Mesenchymal stem cell (in vitro differentiated cells and primary cell): Measurements from ENCODE around the gene LPCAT3.
"Not testable (repeated sequence)": the region's sequence is repeated elsewhere in the genome, so short reads cannot be mapped to it uniquely, and the experiment has no call there.

ENCODE experiments used
- DNase-seq: peaks from one replicate; pipeline ENCODE4 v3.0.0-alpha.2; 2013
- H2AFZ ChIP-seq: one replicate; pipeline ENCODE4 v1.6.1; 2013; ENCODE audit warnings: low read depth, mild to moderate bottlenecking, control low read depth, inconsistent platforms, low read length, moderate library complexity
- H2AK5ac ChIP-seq: 2 replicates; pipeline ENCODE4 v1.6.1; 2013; ENCODE audit warnings: low read length, moderate library complexity, mild to moderate bottlenecking, inconsistent platforms; ENCODE audit not compliant: severe bottlenecking
- H2BK120ac ChIP-seq: one replicate; pipeline ENCODE4 v1.6.1; 2013; ENCODE audit warnings: low read depth, mild to moderate bottlenecking, inconsistent platforms, low read length, moderate library complexity
- H2BK12ac ChIP-seq, 2 experiments: one replicate each; pipeline ENCODE4 v1.6.1; 2013; ENCODE audit warnings: inconsistent platforms in 2 of 2, low read length in 2 of 2, mild to moderate bottlenecking in 2 of 2, moderate library complexity in 2 of 2, control low read depth in 1 of 2
- H2BK15ac ChIP-seq: one replicate; pipeline ENCODE4 v1.6.1; 2013; ENCODE audit warnings: mild to moderate bottlenecking, low read depth, inconsistent platforms; ENCODE audit not compliant: poor library complexity, severe bottlenecking
- H2BK5ac ChIP-seq: 2 replicates; pipeline ENCODE4 v1.6.1; 2013; ENCODE audit warnings: low read depth, mild to moderate bottlenecking, low read length, control low read depth, inconsistent platforms; ENCODE audit not compliant: poor library complexity, severe bottlenecking
- H3K14ac ChIP-seq, 2 experiments: one replicate each; pipeline ENCODE4 v1.6.1; 2013; ENCODE audit warnings: inconsistent platforms in 2 of 2, low read length in 2 of 2, control low read depth in 1 of 2, mild to moderate bottlenecking in 1 of 2, moderate library complexity in 1 of 2
- H3K18ac ChIP-seq, 2 experiments: one replicate each; pipeline ENCODE4 v1.6.1; 2013; ENCODE audit warnings: inconsistent platforms in 2 of 2, low read length in 2 of 2, control low read depth in 1 of 2, low read depth in 1 of 2, mild to moderate bottlenecking in 1 of 2
- H3K23ac ChIP-seq, 2 experiments: one replicate each; pipeline ENCODE4 v1.6.1; 2013; ENCODE audit warnings: inconsistent platforms in 2 of 2, low read length in 2 of 2, mild to moderate bottlenecking in 2 of 2, moderate library complexity in 2 of 2, control low read depth in 1 of 2
- H3K27ac ChIP-seq: 2 replicates; pipeline ENCODE4 v1.5.1; 2013; ENCODE audit warnings: mild to moderate bottlenecking, moderate library complexity, low read length, control low read depth, inconsistent platforms; ENCODE audit not compliant: poor library complexity, severe bottlenecking
- H3K27me3 ChIP-seq, 2 experiments: 2 replicates each; pipeline versions ENCODE4 v1.6.1 to v1.7.0; 2013; ENCODE audit warnings: low read length in 2 of 2, mild to moderate bottlenecking in 2 of 2, moderate library complexity in 2 of 2, control low read depth in 1 of 2, inconsistent platforms in 1 of 2; ENCODE audit not compliant: control insufficient read depth in 1 of 2, insufficient read depth in 1 of 2
- H3K36me3 ChIP-seq, 2 experiments: 2 replicates each; pipeline versions ENCODE4 v1.6.1 to v1.7.0; 2013; ENCODE audit warnings: low read length in 2 of 2, control low read depth in 1 of 2, inconsistent platforms in 1 of 2, low read depth in 1 of 2, mild to moderate bottlenecking in 1 of 2; ENCODE audit not compliant: insufficient read depth in 2 of 2, control insufficient read depth in 1 of 2
- H3K4ac ChIP-seq, 2 experiments: one replicate each; pipeline ENCODE4 v1.6.1; 2013; ENCODE audit warnings: inconsistent platforms in 2 of 2, low read length in 2 of 2, mild to moderate bottlenecking in 2 of 2, moderate library complexity in 2 of 2, control low read depth in 1 of 2, low read depth in 1 of 2
- H3K4me1 ChIP-seq: 2 replicates; pipeline ENCODE4 v1.6.1; 2013; ENCODE audit warnings: low read depth, low read length, control low read depth; ENCODE audit not compliant: control insufficient read depth, insufficient read depth
- H3K4me2 ChIP-seq: 2 replicates; pipeline ENCODE4 v1.6.1; 2013; ENCODE audit warnings: low read length, mild to moderate bottlenecking, inconsistent platforms; ENCODE audit not compliant: poor library complexity, severe bottlenecking
- H3K4me3 ChIP-seq, 2 experiments: 2 replicates each; pipeline versions ENCODE4 v1.5.1 to v1.7.0; 2013; ENCODE audit warnings: low read length in 2 of 2, mild to moderate bottlenecking in 2 of 2, control low read depth in 1 of 2, low read depth in 1 of 2; ENCODE audit not compliant: insufficient read depth in 1 of 2
- H3K79me1 ChIP-seq: replicated peaks from 2 replicates; pipeline ENCODE4 v1.6.1; 2013; ENCODE audit warnings: mild to moderate bottlenecking, control low read depth, low read length, inconsistent platforms; ENCODE audit not compliant: poor library complexity, severe bottlenecking
- H3K9ac ChIP-seq: 2 replicates; pipeline ENCODE4 v1.7.0; 2013; ENCODE audit warnings: mild to moderate bottlenecking, low read length, moderate library complexity
- H3K9me3 ChIP-seq: 2 replicates; pipeline ENCODE4 v1.7.0; 2013; ENCODE audit warnings: mild to moderate bottlenecking, low read length; ENCODE audit not compliant: control insufficient read depth
- H4K8ac ChIP-seq: one replicate; pipeline ENCODE4 v1.6.1; 2013; ENCODE audit warnings: inconsistent platforms, mild to moderate bottlenecking, low read length, moderate library complexity
- H4K91ac ChIP-seq: one replicate; pipeline ENCODE4 v1.6.1; 2013; ENCODE audit warnings: mild to moderate bottlenecking, low read length, inconsistent platforms
- WGBS: methylation state at CpG from one replicate; pipeline ENCODE4 v1.1.7; 2013; ENCODE audit warnings: mixed read lengths; 5-methylcytosine and 5-hydroxymethylcytosine counted together

The LPCAT3 gene

DNA sequence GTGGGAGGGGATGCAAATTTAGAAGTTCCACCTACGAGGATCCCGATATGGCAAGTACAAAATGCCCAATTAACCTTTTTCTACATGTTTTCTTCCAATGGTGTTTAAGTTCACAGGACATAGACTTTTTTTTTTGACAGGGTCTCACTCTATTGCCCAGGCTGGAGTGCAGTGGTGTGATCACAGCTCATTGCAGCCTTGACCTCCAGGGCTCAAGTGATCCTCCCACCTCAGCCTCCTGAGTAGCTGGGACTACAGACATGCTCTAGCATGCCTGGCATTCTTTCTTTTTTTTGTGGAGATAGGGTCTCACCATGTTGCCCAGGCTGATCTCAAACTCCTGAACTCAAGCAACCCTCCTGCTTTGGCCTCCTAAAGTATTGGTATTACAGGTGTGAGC, 37.5 kb upstream of the LPCAT3 start:
- DNase-seq, H2BK120ac ChIP-seq, H2BK12ac ChIP-seq, H3K23ac ChIP-seq, H4K91ac ChIP-seq, H2BK5ac ChIP-seq, H3K9me3 ChIP-seq, H3K4ac ChIP-seq, H3K79me1 ChIP-seq, H3K9ac ChIP-seq, H3K27ac ChIP-seq, H4K8ac ChIP-seq, H2AFZ ChIP-seq, H2AK5ac ChIP-seq, H3K4me3 ChIP-seq, H3K18ac ChIP-seq, H2BK15ac ChIP-seq, H3K36me3 ChIP-seq, H3K14ac ChIP-seq, H3K4me1 ChIP-seq, H3K4me2 ChIP-seq: not testable (repeated sequence)
- WGBS: 100% methylated on average over 2 of the region's 2 CpGs
- peaks cover 0 to 24% of the 10 kb centered on the region in 2 experiments for H3K27me3 ChIP-seq

DNA sequence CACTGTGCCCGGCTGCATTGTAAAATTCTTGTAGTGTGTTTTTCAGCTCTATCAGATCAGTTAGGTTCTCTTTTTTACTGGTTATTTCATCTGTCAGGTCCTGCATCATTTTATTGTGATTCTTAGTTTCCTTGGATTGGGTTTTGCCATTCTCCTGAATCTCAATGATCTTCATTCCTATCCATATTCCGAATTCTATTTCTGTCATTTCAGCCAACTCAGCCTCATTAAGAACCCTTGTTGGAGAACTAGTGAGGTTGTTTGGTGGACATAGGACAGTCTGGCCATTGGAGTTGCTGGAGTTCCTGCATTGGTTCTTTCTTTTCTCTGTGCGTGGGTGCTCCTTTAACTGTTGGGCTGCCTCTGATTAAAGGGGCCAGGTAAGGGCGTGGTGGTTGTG, 36.6 kb upstream of the LPCAT3 start:
- H3K9me3 ChIP-seq: no peaks in the 10 kb centered on the region
- H2BK15ac ChIP-seq: no peak overlapping the region
- no peak overlapping the region for H2BK120ac ChIP-seq
- no peak overlapping the region for H3K4me3 ChIP-seq
- no peaks in the 10 kb centered on the region for H3K79me1 ChIP-seq
- no peaks in the 10 kb centered on the region for H3K36me3 ChIP-seq
- H3K27ac ChIP-seq: no peak overlapping the region
- H3K4ac ChIP-seq: no peak overlapping the region
- no peak overlapping the region for H3K9ac ChIP-seq
- no peak overlapping the region for H2BK12ac ChIP-seq
- peaks cover 0 to 24% of the 10 kb centered on the region in 2 experiments for H3K27me3 ChIP-seq
- H3K4me2 ChIP-seq: no peak overlapping the region
- no peak overlapping the region for H2BK5ac ChIP-seq
- no peak overlapping the region for H3K23ac ChIP-seq
- no peak overlapping the region for H2AFZ ChIP-seq
- peak overlapping the region in 1 of 2 experiments; percentile 8 for H3K18ac ChIP-seq
- H3K4me1 ChIP-seq: peaks cover 3% of the 10 kb centered on the region
- 79% methylated on average over 2 of the region's 4 CpGs for WGBS
- H4K8ac ChIP-seq: no peak overlapping the region
- H2AK5ac ChIP-seq: no peak overlapping the region
- H3K14ac ChIP-seq: no peak overlapping the region
- no peak overlapping the region for H4K91ac ChIP-seq
- no peak for DNase-seq

DNA sequence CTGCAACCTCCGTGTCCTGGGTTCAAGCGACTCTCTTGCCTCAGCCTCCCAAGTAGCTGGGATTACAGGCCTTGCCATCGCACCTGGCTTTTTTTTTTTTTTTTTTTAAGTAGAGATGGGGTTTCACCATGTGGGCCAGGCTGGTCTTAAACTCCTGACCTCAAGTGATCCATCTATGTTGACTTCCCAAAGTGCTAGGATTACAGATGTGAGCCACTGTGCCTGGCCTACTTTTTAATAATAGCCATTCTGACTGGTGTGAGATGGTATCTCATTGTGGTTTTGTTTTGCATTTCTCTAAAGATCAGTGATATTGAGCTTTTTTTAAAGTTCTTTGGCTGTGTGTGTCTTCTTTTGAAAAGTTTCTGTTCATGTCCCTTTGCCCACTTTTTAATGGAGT, 31.7 kb upstream of the LPCAT3 start:
- H3K4ac ChIP-seq, H3K4me3 ChIP-seq, H2BK120ac ChIP-seq, H3K36me3 ChIP-seq, H3K4me2 ChIP-seq, H3K4me1 ChIP-seq, H2BK12ac ChIP-seq, H2BK5ac ChIP-seq, H3K9ac ChIP-seq, H3K9me3 ChIP-seq, H3K27me3 ChIP-seq, H3K14ac ChIP-seq, H2BK15ac ChIP-seq, H2AK5ac ChIP-seq, H3K23ac ChIP-seq, H2AFZ ChIP-seq, H3K79me1 ChIP-seq, H3K27ac ChIP-seq, H3K18ac ChIP-seq, H4K8ac ChIP-seq, DNase-seq, H4K91ac ChIP-seq: not testable (repeated sequence)
- 94% methylated on average over 3 of the region's 3 CpGs for WGBS

DNA sequence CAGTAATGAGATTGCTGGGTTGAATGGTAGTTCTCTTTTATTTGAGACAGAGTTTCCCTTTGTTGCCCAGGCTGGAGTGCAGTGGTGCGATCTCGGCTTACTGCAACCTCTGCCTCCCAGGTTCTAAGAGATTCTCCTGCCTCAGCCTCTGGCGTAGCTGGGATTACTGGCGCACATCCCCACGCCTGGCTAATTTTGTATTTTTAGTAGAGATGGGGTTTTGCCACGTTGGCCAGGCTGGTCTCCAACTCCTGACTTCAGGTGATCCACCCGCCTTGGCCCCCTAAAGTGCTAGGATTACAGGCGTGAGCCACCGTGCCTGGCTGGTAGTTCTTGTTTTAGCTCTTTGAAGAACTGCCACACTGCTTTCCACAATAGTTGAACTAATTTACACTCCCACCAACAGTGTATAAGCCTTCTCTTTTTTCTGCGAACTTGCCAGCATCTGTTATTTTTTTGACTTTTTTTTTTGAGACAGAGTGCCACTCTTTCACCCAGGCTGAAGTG, 31.2 kb upstream of the LPCAT3 start:
- DNase-seq, H2BK120ac ChIP-seq, H2BK5ac ChIP-seq, H4K8ac ChIP-seq, H3K27ac ChIP-seq, H2AFZ ChIP-seq, H3K79me1 ChIP-seq, H3K36me3 ChIP-seq, H2BK12ac ChIP-seq, H3K4me2 ChIP-seq, H3K4me3 ChIP-seq, H3K14ac ChIP-seq, H3K9me3 ChIP-seq, H4K91ac ChIP-seq, H3K4ac ChIP-seq, H2AK5ac ChIP-seq, H3K27me3 ChIP-seq, H3K4me1 ChIP-seq, H3K18ac ChIP-seq, H2BK15ac ChIP-seq, H3K9ac ChIP-seq, H3K23ac ChIP-seq: not testable (repeated sequence)
- 87% methylated on average over 10 of the region's 10 CpGs for WGBS
